Non-pigmented ciliary epithelial cell (primary cell): ENCODE data around the gene RBX1.
A peak's percentile ranks its signal among the peaks of the same experiment; 100 is the strongest.
"Not testable (repeated sequence)": the region's sequence is repeated elsewhere in the genome, so short reads cannot be mapped to it uniquely, and the experiment has no call there.

ENCODE experiments used
- DNase-seq: peaks from one replicate; pipeline ENCODE4 v3.0.0-alpha.2; 2010; ENCODE audit warnings: low read depth

RBX1 gene

GRCh38 chr22:40972587-40972986, 21.4 kb downstream of the RBX1 start:
- no peak for DNase-seq

DNA sequence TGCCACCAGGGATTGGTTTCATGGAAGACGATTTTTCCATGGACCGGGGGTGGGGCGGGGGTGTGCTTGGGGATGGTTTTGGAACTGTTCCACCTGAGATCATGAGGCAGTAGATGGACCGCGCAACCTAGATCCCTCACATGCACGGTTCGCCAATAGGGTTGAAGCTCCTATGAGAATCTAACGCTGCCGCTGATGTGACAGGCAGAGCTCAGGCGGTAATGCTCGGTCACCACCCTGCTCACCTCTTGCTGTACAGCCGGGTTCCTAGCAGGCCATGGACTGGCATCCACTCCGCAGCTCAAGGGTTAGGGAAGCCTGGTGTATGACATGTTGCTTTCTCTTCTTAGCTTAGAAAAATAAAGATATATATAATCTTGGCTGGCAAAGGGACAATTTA, 22.0 kb downstream of the RBX1 start:
- DNase-seq = no peak

- no peak for DNase-seq
Observed at GRCh38 chr22:40975366-40975765, 24.2 kb downstream of the RBX1 start.

DNA sequence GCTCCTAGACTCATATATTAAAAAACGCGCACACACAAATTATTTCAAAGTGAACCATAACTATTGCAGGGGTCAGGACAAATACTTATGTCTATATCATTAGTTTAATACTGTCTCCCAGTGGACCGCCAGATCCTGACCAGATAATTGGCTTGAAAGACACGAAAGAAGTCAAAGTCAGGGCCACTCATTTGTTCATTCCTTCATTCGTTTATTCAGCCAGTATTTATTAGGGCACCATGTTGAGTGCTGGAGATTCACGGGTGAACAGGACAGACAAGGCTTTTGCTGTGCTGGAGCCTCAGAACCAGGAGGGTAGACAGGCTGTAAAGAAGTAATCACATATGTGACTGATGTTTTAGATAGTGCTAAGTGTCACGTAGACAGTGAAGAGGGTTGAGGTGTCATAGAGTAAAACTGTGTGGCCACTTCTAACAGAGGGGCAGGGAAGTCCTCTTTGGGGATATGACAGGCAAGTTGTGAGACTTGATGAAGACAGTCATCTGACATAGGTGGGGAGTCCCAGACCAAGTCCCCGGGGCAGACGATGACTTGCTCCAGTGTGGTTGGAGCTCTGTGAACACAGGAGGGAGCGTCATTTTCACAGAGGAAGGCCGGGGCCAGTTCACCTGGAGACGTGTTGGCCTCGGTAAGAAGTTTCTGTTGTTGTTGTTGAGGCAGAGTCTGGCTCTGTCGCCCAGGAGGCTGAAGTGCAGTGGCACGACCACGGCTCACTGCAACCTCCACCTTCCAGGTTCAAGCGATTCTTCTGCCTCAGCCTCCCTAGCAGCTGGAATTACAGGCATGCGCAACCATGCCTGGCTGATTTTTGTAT, 25.9 kb downstream of the RBX1 start:
- no peak for DNase-seq

GRCh38 chr22:40979198-40979597, 28.0 kb downstream of the RBX1 start:
- DNase-seq = no peak

DNA sequence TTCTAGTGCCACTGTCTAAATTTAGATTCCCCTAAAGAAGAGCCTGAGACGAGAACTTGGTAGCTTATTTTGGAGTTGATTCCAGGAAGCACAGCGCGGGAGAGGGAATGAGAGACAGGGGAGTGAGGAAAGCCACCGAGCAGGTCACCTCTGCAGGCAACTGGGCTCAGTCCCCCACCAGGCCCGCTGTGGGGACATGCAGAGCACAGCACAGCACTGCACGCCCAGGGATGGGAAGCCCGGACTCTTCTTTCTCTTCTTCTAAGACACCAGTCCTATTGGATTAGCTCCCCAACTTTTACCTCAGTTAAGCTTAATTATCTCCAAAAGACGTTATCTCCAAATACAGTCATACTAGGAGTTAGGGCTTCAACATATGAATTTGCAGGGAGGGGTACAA, 28.7 kb downstream of the RBX1 start:
- no peak for DNase-seq

GRCh38 chr22:40982482-40983385, 31.6 kb downstream of the RBX1 start:
- no peak for DNase-seq

DNA sequence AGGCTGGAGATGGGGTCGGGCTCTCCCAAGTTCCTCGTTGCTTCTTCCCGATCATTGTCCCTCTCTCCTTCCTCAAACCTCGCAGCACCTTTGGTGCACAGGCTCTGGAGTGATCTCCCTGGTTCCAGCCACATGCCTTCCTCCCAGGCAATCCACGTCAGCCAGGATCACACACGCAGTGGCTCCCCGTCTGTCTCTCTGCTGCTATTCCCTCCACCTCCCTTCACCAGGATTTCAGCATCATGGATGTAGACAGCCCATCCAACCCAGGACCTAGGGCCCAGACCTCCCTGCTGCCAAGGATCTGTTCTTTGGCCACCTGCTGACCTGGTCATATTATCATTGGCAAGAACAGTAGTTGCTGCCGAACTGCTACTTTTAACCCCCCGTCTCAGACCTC, 40.1 kb downstream of the RBX1 start:
- DNase-seq = no peak

- DNase-seq = no peak
Observed at GRCh38 chr22:40995821-40996220, 44.6 kb downstream of the RBX1 start.

GRCh38 chr22:40997520-40997919, 46.3 kb downstream of the RBX1 start:
- no peak for DNase-seq

GRCh38 chr22:41000040-41000565, 48.9 kb downstream of the RBX1 start:
- DNase-seq = no peak

GRCh38 chr22:41000941-41001721, 50.0 kb downstream of the RBX1 start:
- DNase-seq = no peak

- peak; percentile 8 for DNase-seq
Observed at GRCh38 chr22:41001722-41002122, 50.5 kb downstream of the RBX1 start.

- DNase-seq = not testable (repeated sequence)
Observed at GRCh38 chr22:41002386-41002785, 51.2 kb downstream of the RBX1 start.

DNA sequence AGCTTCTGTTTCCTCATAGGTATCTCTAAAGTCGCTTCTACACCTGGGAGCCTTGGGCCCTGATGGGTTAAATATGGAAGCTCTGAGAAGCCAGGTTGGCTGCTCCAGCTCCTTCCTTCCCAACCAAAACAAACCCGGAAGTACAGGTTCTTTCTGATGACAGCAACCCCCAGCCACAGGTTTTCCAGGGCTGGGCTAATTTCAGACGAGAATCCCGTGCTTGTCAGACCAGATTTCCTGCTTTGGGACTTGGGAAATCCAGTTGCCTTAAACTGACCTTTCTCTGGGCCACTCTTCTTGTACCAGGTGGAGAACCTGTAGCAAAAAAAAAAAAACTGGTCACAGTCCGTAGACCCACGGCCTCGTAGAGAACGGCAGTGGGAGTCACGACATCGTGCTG, 51.9 kb downstream of the RBX1 start:
- no peak for DNase-seq

DNA sequence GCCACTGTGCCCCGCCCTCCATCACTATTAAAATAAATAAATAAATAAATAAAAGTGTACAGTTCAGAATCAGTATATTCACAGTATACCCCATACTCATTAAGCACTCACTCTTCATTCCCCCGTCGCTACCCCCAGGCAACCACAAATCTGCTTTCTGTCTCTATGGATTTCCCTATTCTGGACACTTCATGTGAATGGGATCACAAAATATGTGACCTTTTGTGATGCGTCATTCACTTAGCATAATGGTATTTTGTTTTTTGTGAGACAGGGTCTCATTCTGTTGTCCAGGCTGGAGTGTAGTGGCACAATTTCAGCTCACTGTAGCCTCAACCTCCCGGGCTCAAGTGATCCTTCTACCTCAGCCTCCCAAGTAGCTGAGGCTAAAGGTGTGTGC, 52.8 kb downstream of the RBX1 start:
- DNase-seq = no peak

DNA sequence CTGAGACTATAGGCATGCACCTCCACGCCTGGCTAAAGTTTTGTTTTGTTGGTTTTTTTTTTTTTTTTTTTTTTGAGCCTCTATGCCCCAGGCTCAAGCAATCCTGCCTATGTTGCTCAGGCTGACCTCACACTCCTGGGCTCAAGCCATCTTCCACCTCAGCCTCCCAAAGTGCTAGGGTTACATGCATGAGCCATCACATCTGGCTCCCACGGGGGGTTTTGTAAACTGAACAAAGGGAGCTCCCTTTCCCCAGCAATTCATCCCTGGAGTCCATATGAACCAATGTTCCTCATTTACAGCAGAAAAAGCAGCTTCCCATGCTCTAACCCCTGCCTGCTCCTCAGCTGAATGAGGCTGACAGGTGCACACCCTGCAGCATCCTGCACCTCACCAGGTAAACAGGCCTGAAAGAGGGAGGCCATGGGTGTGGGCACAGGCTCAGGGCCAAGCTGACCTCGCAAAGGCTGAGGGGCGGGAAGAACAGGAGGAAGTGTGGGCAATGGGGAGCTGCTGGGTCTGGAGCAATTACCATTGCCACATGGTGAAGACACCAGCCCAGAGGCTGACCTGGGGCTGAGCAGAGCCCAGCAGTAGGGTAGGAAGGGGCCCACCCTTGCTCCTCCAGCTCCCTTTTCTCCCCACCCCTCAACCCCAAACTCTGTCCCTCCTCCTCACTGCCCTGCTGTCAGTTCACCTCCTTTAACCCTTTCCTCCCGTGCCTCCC, 58.2 kb downstream of the RBX1 start:
- no peak for DNase-seq

GRCh38 chr22:41015003-41015402, 63.8 kb downstream of the RBX1 start:
- DNase-seq = no peak

DNA sequence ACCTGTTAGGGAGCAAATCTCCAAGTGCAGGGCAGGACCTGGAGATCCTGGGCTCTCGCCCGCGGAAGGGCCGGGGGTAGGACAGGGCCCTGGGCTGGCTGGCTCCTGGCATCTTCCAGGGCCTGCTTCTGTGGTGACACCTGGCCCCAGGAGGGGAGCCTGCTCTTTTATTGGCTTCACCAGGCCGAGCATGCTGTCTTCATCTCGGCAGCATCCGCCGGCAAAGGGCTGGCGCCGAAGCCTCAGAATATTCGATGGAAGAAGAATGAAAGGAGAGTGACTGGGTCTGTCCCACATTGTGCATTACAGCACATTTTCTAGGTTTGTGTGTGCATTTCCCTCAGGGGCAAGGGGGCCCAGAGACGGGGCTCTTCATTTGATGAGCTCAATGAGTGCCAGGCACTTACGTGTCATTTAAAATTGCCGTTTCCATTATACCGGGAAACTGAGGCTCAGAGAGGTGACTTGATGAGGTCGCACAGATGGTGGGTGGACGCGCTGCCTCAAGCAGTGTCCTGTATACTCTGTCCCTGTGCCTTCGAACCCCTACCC, 70.0 kb downstream of the RBX1 start:
- DNase-seq = no peak

DNA sequence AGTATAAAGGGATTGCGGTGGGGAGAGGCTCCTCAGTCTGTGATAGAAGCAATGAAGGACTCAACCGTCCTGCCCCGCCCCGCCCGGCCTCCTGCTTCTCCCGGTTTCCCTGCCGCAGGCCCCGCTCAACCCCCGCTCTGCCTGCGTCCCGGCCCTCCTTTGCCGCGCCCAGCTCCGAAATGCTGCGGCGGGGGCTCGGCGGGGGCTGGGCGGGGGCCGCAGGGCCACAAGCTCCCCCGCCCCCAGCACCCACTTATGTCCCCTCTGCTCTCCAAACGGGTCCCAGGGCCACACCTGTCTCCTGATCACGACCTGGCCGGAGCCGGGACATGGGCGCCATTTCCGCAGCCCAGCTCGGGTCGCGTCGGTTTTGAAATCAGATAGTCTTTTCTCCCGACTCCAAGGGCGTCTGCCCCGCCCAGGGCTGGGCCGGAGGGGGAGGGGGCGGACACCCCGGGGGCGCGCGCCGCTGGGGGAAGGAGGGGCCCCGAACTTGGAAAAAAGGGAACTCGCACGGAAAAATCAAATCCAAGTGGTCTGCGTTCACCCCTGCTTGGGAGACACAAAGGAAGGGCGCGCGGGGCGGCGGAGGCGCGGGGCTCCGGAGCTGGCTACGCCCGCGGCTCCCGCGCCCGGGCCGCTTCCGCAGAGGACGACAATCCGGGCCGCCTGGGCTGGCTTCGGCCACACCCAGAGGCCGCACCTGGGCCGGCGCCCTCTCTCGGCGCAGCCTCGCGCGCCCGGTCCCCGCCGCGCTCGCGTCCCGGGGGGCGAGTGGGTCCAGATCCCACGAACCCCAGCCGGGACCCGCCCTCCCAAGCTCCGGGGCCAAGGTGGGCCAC, 70.7 kb downstream of the RBX1 start:
- DNase-seq = no peak
